Measurements from ENCODE around the gene REV3L.
"Not testable (repeated sequence)": the region's sequence is repeated elsewhere in the genome, so short reads cannot be mapped to it uniquely, and the experiment has no call there.

REV3L gene

DNA sequence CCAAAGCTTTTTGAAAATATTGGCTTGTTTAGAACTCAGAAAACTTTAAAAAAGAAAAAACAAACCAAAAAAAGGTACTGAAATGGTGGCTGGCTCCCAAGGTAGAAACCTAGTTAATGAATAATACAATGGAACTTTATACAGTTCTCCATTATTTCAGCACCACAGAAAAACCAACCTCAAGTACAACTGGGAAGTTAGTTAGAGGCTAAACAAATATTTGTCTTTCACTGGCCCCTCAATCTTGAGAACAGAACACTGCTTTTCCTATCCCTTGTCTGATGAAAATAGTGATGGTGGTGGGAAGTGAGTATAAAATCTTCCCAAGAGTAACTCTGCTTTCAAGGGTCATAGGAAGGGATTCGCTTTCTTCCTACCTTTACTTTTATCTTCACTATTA lies 126.5 kb downstream of the REV3L start:
- no peak for DNase-seq

DNA sequence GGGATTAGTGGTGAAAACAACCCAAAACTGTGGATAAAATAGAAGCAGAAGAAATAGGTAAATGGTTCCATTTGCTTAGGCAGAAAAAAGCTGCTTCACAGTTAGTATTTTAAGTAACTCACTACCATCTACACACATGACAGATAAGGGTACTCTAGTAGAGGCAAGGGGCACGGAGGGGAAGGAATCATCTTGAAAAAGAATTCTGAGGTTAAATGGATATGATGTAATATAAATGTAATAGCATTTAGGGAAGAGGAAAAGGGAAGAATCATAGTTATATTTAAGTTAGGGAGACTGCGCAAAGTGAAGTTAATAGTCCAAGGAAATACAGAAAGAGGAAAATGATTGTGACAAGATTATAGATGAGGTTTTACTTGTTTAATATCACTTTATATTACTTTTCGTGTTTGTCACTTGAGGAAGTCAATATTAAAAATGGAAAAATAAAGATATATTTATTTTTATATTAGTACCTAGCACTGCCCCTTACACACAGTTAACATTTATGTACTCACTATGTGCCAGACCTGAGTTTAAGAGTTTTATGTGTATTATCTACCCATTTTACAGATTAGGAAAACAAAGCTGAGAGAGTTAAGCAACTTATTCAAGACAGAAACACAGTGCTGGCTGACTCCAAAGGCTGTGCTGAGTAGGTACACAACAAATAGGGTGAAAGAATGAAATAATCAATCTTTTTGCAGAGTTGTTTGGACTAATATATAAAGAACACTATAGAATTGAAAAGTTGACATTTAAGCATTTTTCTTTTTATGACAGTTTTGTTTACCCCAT lies 128.1 kb downstream of the REV3L start:
- no peak for DNase-seq

DNA sequence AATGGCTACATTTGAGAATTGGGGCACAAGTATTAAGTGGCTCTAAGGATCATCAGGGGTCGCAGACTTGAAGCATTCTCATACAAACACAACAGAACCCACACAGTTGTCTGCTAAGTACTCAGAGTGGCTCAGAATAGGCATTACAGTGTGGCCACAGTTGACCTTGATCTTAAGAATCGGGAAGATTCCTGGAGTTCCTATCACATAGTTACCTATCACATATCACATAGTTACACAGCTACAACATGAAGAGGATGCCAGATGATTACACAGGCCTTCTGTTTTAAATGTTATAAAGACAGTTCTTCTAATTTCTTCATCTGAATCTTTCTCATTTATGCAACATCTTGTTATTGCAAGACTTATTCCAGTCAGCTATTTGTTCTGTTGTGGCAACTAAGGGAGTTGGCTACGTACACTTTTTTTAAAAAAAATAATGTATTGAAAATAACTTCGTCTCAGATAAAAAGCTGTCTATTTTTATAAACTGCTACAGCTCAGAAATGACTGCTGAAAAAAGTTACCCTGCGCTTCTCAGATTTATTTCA lies 129.0 kb downstream of the REV3L start:
- no peak for DNase-seq

DNA sequence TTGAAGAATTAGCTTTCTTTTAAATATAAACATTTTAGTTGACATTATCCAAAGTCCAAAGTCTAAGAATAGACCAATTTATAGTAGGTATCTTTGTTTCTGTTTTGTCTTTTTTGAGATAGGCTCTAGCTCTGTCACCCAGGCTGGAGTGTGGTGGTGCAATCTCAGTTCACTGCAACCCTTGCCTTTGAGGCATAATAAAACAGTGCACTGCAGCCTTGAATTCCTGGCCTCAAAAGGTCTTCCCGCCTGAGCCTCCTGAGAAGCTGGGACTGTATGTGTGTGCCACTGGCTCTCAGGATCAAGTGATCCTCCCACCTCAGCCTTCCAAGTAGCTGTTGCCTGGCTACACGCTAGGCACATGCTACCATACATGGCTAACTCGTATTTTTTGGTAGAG lies 135.4 kb downstream of the REV3L start:
- no peak for DNase-seq

DNA sequence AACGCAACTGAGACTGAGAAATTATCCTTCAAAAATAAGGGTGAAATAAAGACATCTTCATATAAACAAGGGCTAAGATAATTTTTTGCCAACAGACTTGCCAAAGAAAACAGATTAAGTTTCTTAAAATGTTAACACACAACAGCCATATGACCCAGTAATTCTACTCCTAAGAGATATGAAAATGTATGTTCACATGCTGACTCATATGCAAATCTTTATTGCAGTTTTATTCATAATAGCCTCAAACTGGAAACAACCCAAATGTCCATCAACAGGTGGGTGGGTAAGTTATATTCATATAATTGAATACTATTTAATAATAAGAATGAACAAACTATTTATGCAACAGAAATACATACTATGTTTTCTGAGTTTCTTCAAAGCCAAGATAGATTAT lies 140.1 kb downstream of the REV3L start:
- DNase-seq, result no peak

DNA sequence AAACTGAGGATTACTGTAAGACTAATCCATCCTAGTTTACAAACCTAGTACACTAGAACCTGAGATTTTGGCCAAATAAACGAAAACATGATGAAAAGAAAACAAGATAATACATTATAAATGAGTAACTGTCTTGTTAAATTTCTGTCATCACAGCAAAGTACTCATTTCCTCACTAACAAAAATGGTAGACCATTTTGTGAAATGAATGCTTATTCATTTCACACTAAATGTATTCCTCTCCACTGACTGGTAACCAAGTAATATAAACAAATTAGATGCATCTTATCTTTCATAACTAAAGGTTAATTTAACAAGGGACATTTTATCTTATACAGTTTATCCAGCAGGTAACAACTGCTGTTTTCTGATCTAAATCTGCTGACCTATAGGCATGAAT lies 143.7 kb downstream of the REV3L start:
- DNase-seq, result no peak

DNA sequence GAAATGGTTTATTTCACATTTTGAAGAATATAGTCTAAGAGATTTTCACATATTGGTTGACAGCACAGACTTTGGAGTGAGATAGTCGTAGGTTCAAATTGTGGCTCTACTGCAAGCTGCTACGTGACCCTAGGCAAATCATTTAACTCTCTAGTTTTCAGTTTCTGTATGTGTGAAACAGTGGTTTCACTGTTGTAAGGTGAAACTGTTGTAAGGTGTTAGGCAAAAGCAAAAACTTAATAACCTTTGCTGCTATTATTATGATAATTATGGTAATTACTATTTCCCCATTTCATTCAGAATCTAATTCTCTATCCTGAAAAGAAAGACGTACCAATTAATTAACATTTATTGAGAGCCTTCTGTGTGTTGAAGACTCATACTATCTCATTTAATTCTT lies 144.2 kb downstream of the REV3L start:
- DNase-seq, result no peak

DNA sequence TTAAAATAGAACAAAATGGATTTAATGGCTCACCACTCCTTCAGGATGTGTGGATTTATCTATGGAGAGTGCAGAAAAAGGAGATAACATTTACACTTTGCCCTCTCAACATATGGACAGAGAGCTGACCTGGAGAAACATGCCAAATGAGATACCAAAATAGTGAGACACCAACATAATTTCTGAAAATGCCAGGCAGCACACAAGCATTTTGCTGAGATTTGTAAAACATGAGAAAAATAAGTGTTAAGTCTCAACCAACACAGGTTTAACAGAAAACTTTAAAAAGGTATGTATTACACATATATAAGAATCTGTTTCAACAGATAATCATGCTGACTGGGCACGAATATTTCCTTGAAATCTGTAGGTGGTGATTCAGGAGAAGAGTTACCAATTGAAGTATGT lies 145.2 kb downstream of the REV3L start:
- no peak for DNase-seq

DNA sequence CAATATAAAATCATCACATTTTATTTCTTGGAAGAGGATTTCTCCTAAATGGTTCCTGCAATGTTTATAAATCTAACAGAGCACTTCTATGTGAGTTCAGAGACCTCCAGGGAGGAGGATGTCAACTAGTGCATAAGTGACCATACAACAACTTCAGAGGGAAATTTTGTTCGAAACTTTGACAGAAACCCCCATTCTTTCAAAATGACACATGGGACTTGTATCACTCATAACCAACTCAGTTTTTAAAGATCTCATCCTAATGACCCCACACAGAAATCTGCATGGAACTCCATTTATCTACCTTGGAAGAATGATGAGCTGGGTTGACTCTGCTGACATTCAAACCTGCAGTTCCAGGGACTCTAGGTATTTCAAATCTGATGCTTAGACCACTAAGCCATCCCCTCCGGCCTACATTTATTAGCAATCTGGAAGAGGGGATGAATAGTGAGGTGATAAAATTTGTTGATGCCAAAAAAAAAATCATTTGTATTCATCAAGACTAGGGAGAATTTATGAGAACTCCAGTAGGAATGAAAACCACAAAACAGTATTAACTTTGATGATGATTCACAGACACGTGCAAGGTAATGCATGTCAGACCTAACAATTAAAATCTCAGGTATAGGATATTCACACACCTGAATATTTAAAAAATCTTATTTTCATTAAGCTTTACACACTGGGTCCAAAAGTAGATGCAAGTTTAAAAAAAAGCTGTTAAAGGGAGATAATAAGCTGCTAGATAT lies 153.0 kb downstream of the REV3L start:
- no peak for DNase-seq

DNA sequence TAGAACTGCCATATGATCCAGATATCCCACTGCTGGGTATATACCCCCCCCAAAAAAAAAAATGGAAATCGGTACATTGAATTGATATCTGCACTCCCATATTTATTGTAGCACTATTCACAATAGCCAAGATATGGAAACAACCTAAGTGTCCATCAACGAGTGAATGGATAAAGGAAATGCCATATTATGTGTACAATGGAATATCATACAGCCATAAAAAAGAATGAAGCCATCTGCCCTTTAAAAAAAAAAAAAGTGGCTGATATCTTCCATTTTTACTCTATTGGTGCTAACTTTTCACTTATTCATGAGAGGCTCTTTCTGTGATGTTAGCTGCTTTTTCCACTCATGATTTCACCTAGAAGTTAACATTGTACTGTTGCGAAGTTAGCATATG lies 156.5 kb downstream of the REV3L start:
- DNase-seq, result no peak

DNA sequence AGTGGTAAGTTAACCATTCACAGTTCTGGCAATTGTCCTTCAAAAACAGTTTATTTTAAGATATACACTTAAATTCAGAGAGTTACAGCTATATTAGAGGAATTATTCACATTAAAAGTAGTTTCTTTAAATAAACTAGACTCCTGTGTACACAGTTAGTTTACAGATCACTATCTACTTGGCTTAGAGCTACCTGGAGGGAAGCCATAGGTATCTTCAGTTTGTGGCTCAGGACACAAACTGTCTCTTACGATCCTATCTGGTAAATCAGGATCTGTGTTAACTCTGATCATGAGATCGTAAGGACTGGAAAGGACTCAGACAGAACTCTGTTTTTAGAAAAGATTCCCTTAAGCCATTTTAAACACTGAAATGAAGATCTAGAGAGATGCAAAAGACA lies 160.9 kb downstream of the REV3L start:
- DNase-seq, result no peak

DNA sequence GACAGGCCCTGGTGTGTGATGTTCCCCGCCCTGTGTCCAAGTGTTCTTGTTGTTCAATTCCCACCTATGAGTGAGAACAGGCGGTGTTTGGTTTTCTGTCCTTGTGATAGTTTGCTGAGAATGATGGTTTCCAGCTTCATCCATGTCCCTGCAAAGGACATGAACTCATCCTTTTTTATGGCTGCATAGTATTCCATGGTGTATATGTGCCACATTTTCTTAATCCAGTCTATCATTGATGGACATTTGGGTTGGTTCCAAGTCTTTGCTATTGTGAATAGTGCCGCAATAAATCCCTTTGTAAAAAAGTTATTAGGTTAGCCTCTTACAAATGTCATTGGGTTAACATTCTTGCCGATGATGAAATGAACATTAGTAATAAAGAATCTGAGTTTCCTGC lies 175.1 kb downstream of the REV3L start:
- not testable (repeated sequence) for DNase-seq

DNA sequence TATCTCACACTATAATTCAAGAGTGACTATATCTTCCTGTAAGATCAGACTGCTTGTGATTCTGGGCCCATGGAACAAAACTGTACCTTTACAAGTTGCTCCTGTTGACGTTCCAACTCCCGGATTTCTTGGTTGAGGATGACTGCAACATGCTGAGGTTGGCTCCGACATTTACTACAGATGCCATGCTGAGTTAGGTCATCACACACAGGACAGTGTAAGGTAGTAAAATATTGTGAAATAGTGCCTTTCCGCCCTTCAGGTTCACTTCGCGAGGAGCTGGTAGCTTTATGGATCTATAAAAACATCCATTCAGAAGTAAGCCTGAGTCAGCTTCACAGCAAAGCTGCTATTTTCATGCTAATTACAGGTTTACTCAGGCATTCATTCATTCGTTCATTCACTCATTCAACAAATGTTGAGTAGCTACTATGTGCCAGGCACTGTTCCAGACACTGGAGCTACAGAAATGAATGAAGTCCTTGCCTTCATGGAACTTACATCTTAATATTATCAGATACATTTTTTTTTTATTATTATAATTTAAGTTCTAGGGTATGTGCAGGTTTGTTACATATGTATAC lies 175.7 kb downstream of the REV3L start:
- DNase-seq, result no peak

DNA sequence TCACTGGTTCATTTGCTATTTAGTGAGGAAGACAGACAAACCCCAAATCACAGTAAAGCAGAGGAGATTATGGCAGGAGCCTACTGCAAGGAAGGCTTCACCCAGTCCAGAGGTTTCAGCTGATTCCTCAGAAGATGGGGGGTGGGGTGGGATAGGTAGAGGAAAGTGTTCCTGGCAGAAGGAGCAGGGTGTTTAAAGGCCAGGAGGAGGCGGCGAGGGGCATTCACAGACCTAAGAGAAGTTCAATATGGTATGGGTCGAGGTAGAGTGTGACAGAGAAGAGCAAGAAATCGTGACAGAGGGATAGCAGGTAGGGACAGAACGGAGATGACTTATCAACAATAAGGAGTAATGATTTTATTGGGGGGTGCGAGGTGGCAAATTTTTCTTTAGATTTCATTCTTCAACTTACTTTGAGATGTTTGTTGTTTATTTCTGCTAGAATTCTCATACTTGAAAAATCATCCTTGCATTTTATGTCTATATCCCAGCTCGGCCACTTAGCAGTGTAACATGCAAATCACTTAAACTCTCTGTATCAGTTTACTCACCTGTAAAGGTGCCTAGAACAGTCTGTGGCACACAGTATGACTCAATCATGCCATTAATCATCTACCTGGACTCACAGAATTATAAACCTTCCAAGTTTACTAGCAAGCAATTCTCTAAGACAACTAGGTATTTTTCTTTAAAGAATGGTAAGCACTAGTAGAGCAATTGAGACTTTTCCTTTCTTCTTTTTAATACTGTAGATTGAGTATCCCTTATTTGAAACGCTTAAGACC lies 176.7 kb downstream of the REV3L start:
- no peak for DNase-seq

DNA sequence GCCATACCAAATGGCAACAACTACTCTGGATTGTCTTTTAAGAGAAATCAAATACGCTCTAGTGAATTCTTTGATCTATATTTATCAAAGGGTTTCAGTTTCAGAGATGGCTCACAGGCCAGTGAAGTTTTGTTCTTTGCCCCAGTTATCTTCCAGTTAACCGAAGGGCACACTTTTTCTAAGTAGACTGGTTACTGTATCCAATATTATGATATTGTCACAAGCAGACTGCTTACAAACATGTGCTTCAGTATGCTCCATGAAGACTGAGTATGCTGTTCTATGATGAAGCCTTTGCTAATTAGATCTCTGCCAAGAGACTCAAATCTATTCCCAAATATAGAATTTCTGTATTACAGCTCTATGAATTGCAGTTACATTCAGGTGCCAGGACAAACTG lies 181.1 kb downstream of the REV3L start:
- no peak for DNase-seq

DNA sequence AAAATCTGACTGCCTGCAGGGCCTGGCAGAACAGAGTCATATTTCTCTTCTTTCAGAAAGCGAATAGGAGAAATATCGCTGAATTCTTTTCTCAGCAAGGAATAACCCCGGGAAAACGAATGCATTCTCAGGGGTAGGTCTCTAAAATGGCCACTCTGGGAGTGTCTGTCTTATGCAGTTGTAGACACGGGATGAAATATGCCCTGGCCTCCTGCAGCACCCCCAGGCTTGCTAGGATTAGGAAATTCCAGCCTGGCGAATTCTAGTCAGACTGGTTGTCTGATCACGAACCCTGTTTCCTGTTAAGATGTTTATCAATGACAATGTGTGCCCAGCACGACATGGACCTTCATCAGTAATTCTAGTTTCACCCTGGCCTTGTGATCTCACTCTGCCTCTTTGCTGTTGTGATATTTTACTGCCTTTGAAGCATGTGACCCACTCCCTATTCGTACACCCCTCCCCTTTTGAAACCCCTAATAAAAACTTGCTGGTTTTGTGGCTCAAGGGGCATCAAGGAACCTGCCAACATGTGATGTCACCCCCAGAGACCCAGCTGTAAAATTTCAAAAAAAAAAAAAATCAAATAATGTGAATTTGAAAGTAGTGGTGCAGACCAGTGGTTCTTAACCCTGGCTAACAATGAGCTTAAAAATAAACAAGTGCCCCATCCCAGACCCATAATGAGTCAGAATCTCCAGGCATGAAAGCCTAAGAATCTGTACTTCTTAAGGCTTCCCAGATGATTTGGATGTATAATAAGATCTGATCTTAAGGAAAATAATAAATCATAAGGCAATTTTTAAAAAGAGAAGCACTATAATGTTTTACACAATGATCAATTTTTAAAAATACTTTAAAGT lies 181.8 kb downstream of the REV3L start:
- DNase-seq, result not testable (repeated sequence)

DNA sequence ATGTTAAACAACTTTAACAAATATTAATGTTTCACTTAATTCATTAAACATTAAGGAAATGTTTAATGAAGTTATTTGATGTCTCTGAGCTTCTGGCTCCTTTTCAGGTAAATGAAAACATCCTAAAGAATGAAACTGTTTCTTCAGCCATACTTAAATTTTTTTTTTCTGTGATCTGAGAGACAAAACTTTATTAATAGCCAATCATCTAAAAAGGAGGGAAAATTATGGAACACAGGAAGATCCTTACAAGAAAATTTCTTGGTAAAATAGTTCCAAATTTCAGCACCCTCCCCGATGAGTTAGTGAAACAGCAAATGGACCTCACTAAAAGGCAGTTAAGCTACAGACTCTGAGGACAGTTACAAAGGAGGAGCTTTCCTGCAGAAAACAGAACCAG lies 185.2 kb downstream of the REV3L start:
- no peak for DNase-seq

DNA sequence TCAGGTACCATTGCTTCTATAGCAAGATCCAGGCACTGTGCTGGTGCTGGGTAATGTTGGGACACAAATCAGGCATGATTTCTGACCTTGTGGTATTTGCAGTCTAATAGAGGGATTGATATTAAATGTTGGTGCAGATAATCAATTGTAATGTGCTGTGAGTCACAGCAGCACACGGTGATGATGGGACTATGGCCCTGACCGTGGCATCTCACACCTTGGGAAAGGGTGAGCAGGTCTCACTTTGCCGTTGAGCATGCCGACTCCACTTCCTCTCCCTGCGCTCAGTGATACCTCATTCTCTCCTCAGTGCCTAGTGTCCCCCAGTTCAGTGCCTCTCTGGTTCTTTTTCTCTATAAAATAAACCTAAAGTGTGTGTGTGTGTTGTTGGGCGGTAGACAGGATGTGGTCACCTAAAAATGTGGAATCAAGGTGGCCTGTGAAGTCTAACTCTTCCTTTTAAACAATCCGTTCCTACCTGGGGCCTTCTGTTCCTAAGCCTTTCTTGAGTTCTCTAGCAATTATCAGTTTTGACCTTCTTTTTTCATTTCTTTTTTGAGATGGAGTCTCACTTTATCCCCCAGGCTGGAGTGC lies 188.5 kb downstream of the REV3L start:
- DNase-seq, result no peak

DNA sequence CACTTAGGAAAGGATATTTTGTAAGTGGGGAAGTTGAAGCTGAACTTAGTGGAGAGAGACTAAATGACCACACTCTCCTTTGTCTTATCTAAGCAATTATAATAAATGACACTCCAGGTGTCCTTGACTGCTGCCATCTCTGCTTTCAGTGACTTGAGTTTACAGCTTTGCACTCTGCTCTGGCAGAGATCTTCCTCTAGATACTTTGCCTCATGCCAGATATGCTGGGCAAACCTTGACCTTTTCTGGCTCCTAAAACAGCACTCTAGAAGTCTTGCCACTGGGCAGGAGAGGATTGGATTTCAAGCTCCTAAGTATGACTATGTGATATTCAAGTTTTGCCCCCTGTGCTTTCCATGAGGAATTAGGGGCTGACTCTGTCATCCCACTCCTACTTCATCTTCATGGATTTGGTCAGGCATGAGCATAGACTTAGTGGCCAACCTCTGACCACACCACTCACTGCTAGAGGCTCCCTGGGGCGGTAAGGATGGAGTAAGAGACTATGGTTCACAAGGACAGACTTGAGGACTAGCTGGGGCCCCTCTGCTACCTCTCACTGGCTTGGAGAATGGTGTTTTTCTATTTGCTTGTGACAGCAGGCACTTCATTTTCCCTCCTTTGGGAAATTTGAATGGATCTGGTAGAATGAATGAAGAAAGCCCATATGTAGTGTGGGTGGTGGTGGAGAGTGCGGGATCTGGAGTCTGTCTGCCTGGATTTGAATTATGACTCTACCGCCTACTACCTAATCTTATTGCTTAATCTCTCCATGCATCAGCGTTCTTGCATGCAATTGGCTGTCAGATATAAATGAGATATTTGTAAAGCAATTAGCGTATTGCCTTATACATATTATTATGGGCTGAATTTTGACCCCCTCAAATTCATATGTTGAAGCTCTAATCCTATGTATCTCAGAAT lies 191.4 kb downstream of the REV3L start:
- DNase-seq, result no peak

DNA sequence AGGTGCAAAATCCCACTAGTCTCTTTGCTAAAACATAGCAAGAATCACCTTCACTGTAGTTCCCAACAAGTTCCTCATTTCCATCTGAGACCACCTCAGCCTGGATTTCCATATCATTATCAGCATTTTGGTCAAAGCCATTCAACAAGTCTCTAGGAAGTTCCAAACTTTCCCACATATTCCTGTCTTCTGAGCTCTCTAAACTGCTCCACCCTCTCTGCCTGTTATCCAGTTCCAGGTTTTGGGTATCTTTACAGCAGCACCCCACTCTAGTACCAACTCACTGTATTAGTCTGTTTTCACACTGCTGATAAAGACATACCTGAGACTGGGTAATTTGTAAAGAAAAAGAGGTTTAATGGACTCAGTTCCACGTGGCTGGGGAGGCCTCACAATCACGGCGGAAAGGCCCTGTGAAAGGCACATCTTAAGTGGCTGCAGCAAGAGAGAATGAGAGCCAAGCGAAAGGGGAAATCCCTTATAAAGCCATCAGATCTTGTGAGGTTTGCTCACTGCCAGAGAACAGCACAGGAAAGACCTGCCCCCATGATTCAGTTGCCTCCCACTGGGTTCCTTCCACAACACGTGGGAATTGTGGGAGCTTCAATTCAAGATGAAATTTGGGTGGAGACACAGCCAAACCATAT lies 192.2 kb downstream of the REV3L start:
- DNase-seq, result not testable (repeated sequence)
